ENCODE data around the gene TXK.
A peak's percentile ranks its signal among the peaks of the same experiment; 100 is the strongest.

The TXK gene

GRCh38 chr4:48137846-48138245, 3.8 kb upstream of the TXK start:
- DNase-seq (ENCODE audit: low read depth in 2 of 2) = no peak

- no peak for DNase-seq (ENCODE audit: low read depth in 2 of 2)
Measured at GRCh38 chr4:48133669-48134068, 381 bp downstream of the TXK start.

GRCh38 chr4:48131736-48132135, 2.3 kb downstream of the TXK start:
- no peak for DNase-seq (ENCODE audit: low read depth in 2 of 2)

- DNase-seq (ENCODE audit: low read depth in 2 of 2) = no peak
Measured at GRCh38 chr4:48130100-48130499, 4.0 kb downstream of the TXK start.

- peak; percentile 20 to 23 for DNase-seq (ENCODE audit: low read depth in 2 of 2)
Measured at GRCh38 chr4:48129307-48130014, 4.6 kb downstream of the TXK start.

GRCh38 chr4:48127682-48128404, 6.2 kb downstream of the TXK start:
- peak; percentile 33 to 47 for DNase-seq (ENCODE audit: low read depth in 2 of 2)

GRCh38 chr4:48127231-48127630, 6.8 kb downstream of the TXK start:
- no peak for DNase-seq (ENCODE audit: low read depth in 2 of 2)

- DNase-seq (ENCODE audit: low read depth in 2 of 2) = no peak
Measured at GRCh38 chr4:48126621-48127020, 7.4 kb downstream of the TXK start.

GRCh38 chr4:48124870-48125269, 9.2 kb downstream of the TXK start:
- no peak for DNase-seq (ENCODE audit: low read depth in 2 of 2)

GRCh38 chr4:48122756-48123155, 11.3 kb downstream of the TXK start:
- DNase-seq (ENCODE audit: low read depth in 2 of 2) = no peak

- DNase-seq (ENCODE audit: low read depth in 2 of 2) = no peak
Measured at GRCh38 chr4:48121180-48121579, 12.9 kb downstream of the TXK start.

- DNase-seq (ENCODE audit: low read depth in 2 of 2) = no peak
Measured at GRCh38 chr4:48120132-48120531, 13.9 kb downstream of the TXK start.

GRCh38 chr4:48119646-48120045, 14.4 kb downstream of the TXK start:
- no peak for DNase-seq (ENCODE audit: low read depth in 2 of 2)

GRCh38 chr4:48118081-48118480, 16.0 kb downstream of the TXK start:
- DNase-seq (ENCODE audit: low read depth in 2 of 2) = no peak

GRCh38 chr4:48116582-48116981, 17.5 kb downstream of the TXK start:
- no peak for DNase-seq (ENCODE audit: low read depth in 2 of 2)

- DNase-seq (ENCODE audit: low read depth in 2 of 2) = no peak
Measured at GRCh38 chr4:48114412-48114811, 19.6 kb downstream of the TXK start.

- no peak for DNase-seq (ENCODE audit: low read depth in 2 of 2)
Measured at GRCh38 chr4:48112017-48112667, 21.9 kb downstream of the TXK start.

- DNase-seq (ENCODE audit: low read depth in 2 of 2) = no peak
Measured at GRCh38 chr4:48110452-48110978, 23.5 kb downstream of the TXK start.

- no peak for DNase-seq (ENCODE audit: low read depth in 2 of 2)
Measured at GRCh38 chr4:48109413-48110263, 24.4 kb downstream of the TXK start.

GRCh38 chr4:48108309-48109073, 25.6 kb downstream of the TXK start:
- DNase-seq (ENCODE audit: low read depth in 2 of 2) = no peak

- no peak for DNase-seq (ENCODE audit: low read depth in 2 of 2)
Measured at GRCh38 chr4:48105230-48105629, 28.8 kb downstream of the TXK start.

All from stimulated activated CD8-positive, alpha-beta memory T cell treated with anti-CD3 and anti-CD28 coated beads, Interleukin-15, amount 100 ng/mL, for 4 hours (primary cell).